Measurements from ENCODE around the gene ZNF277.

Gene ZNF277

GRCh38 chr7:112350585-112350984, 144.1 kb downstream of the ZNF277 start:
- TF ChIP-seq CTCF (IDR thresholded peaks at IDR 0.05; ENCODE audit: low read depth, low read length) = no peak
- H3K4me3 ChIP-seq (ENCODE audit: low read depth, low read length) = no peak overlapping the region

- TF ChIP-seq CTCF (IDR thresholded peaks at IDR 0.05; ENCODE audit: low read depth, low read length) = no peak
- H3K4me3 ChIP-seq (ENCODE audit: low read depth, low read length) = no peak overlapping the region
These were observed 150.1 kb downstream of the ZNF277 start for GRCh38 chr7:112356596-112356995.

- TF ChIP-seq CTCF (IDR thresholded peaks at IDR 0.05; ENCODE audit: low read depth, low read length) = no peak
- no peak overlapping the region for H3K4me3 ChIP-seq (ENCODE audit: low read depth, low read length)
These were observed 150.6 kb downstream of the ZNF277 start for GRCh38 chr7:112357136-112357535.

GRCh38 chr7:112358513-112358912, 152.0 kb downstream of the ZNF277 start:
- TF ChIP-seq CTCF (IDR thresholded peaks at IDR 0.05; ENCODE audit: low read depth, low read length) = no peak
- no peak overlapping the region for H3K4me3 ChIP-seq (ENCODE audit: low read depth, low read length)

- TF ChIP-seq CTCF (IDR thresholded peaks at IDR 0.05; ENCODE audit: low read depth, low read length) = no peak
- H3K4me3 ChIP-seq (ENCODE audit: low read depth, low read length) = no peak overlapping the region
These were observed 152.6 kb downstream of the ZNF277 start for GRCh38 chr7:112359086-112359485.

- no peak overlapping the region for H3K4me3 ChIP-seq (ENCODE audit: low read depth, low read length)
- no peak for TF ChIP-seq CTCF (IDR thresholded peaks at IDR 0.05; ENCODE audit: low read depth, low read length)
These were observed 154.2 kb downstream of the ZNF277 start for GRCh38 chr7:112360681-112361080.

- H3K4me3 ChIP-seq (ENCODE audit: low read depth, low read length) = no peak overlapping the region
- no peak for TF ChIP-seq CTCF (IDR thresholded peaks at IDR 0.05; ENCODE audit: low read depth, low read length)
These were observed 154.7 kb downstream of the ZNF277 start for GRCh38 chr7:112361154-112361553.

Measured in WI38 (cell line).